ENCODE measurements around the gene TMTC1. TPM values are rescaled to one million over a fixed set of nuclear protein-coding genes. Genes with fewer than 3 reads are reported as not detected.
"Not testable (repeated sequence)": the region's sequence is repeated elsewhere in the genome, so short reads cannot be mapped to it uniquely, and the experiment has no call there.

The TMTC1 gene
- total and polyA plus RNA-seq, 8 donors: 1.2 to 5.1 (median 2.8) TPM

DNA sequence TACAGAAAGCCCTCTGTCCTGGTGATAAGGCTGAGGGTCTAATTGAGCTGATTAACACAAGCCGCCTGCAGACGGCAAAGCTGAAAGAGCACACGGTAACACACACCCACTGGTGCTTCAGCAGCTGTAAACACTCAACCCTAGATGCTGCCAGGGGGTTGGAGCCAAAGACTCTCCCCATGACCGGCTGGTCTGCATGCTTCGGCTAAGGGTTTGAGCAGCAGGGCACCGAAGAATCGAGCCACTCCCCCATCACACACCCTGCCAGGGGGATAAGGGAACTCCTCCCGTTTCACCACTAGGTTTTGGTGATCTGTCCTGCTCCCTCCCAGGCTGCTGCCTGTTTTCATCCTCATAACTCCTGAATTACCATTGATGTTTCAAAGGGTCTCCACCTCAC lies 145.2 kb downstream of the TMTC1 start:
- Histone ChIP-seq H3K9me3 (no peaks in the 10 kb centered on the region), H3K27me3 (no peaks in the 10 kb centered on the region), H3K4me3 (no peak overlapping the region), H3K4me1 (no peaks in the 10 kb centered on the region), H3K27ac (no peak overlapping the region), H3K36me3 (no peaks in the 10 kb centered on the region)
- DNase-seq (no peak), ATAC-seq (no peak), FAIRE-seq (no peak)
- intact Hi-C loops (cut with DNase I): no loop called here
- TF ChIP-seq, protein P1, sequence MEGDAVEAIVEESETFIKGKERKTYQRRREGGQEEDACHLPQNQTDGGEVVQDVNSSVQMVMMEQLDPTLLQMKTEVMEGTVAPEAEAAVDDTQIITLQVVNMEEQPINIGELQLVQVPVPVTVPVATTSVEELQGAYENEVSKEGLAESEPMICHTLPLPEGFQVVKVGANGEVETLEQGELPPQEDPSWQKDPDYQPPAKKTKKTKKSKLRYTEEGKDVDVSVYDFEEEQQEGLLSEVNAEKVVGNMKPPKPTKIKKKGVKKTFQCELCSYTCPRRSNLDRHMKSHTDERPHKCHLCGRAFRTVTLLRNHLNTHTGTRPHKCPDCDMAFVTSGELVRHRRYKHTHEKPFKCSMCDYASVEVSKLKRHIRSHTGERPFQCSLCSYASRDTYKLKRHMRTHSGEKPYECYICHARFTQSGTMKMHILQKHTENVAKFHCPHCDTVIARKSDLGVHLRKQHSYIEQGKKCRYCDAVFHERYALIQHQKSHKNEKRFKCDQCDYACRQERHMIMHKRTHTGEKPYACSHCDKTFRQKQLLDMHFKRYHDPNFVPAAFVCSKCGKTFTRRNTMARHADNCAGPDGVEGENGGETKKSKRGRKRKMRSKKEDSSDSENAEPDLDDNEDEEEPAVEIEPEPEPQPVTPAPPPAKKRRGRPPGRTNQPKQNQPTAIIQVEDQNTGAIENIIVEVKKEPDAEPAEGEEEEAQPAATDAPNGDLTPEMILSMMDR (IDR thresholded peaks at IDR 0.05): no peak
- 66 to 77% methylated on average over 8 of the region's 8 CpGs for WGBS, 2 donors

DNA sequence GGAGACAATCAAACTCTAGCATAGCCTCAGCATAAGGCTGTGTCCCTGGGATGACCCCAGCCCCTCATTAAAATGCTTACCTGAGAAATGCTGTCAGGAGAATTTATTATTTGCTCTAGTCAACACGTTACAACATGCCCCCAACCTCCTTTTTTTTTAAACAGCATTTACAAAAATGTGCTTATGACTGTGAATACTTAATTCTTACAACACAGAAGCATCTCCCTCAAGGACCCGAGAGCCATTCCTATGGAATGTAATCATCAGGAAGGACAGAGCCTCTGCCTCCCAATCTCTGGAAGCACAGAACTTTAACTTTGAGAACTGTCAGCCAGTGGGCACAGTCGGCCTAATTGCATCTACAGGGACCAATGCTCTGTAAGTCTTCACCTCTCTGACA lies 149.7 kb downstream of the TMTC1 start:
- intact Hi-C loops (cut with DNase I): no loop called here
- H3K9me3 ChIP-seq: no peaks in the 10 kb centered on the region
- 40 to 45% methylated on average over 3 of the region's 3 CpGs for WGBS, 2 donors
- no peaks in the 10 kb centered on the region for H3K4me1 ChIP-seq
- DNase-seq: no peak
- H3K36me3 ChIP-seq: no peaks in the 10 kb centered on the region
- H3K4me3 ChIP-seq: no peak overlapping the region
- no peak for ATAC-seq
- no peak overlapping the region for H3K27ac ChIP-seq
- TF ChIP-seq, protein P1 (IDR thresholded peaks at IDR 0.05): no peak
- no peaks in the 10 kb centered on the region for H3K27me3 ChIP-seq
- no peak for FAIRE-seq

DNA sequence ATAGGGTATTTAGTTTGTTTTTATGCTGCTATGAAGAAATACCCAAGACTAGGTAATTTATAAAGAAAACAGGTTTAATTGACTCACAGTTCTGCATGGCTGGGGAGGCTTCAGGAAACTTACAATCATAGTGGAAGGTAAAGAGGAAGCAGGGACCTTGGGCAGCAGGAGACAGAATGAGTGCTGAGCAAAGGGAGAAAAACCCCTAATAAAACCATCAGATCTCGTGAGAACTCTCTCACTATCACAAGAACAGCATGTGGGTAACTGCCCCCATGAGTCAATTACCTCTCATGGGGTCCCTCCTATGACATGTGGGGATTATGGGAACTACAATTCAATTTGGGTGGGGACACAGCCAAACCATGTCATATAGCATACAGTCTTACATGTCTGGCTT lies 153.6 kb downstream of the TMTC1 start:
- intact Hi-C loops (cut with DNase I); H3K27ac ChIP-seq; H3K4me1 ChIP-seq; ATAC-seq; H3K4me3 ChIP-seq; H3K9me3 ChIP-seq; H3K36me3 ChIP-seq; H3K27me3 ChIP-seq; FAIRE-seq; DNase-seq: not testable (repeated sequence)
- WGBS, 2 donors: 34 to 50% methylated on average over 1 of the region's 1 CpG

DNA sequence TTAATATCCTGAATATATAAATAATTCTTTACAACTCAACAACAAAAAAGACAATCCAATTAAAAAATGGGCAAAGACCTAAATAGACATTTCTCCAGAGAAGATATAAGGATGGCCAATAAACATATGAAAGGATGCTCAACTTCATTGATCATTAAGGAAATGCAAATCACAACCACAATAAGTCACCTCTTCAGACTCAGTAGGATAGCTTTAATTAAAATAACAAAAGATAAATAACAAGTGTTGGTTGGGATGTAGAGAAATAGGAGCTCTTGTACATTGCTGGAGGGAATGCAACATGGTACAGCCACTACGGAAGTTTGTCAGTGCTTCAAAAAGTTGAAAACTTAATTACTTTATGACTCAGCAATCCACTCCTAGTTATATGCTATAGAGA lies 156.5 kb downstream of the TMTC1 start:
- FAIRE-seq: no peak
- TF ChIP-seq, protein P1 (IDR thresholded peaks at IDR 0.05): no peak
- intact Hi-C loops (cut with DNase I): no loop called here
- no peaks in the 10 kb centered on the region for H3K27me3 ChIP-seq
- H3K27ac ChIP-seq: no peak overlapping the region
- H3K4me1 ChIP-seq: no peaks in the 10 kb centered on the region
- no peaks in the 10 kb centered on the region for H3K36me3 ChIP-seq
- WGBS, 2 donors: 73 to 94% methylated on average over 1 of the region's 1 CpG
- no peak for DNase-seq
- no peaks in the 10 kb centered on the region for H3K9me3 ChIP-seq
- ATAC-seq: no peak
- H3K4me3 ChIP-seq: no peak overlapping the region

DNA sequence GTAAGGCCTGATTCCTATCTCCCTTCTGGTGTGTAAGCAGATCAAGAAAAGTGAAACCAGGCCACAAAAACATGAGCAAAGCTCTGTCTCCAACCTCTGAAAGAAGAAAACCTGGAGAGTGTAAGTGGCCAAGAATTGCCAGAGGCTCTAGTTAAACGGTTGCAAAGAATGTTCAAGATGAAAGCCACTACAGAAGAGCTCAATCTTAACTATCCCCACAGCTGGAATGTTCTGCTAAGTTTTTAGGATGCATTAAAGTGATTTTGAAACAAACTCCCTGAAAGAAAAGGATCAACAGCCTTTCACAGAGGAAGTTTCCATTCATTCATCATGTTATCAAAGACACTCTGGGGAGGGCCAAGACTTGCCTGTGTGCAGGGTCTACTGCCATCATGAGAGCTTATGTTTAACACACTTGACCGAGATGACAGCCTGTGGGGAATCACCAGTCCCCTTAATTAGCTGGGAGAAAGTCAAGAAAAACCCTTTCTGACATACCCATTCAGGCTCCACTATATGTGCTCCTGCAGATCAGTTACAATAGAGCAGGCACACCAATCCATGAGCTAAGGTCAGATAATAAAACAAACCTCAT lies 158.3 kb downstream of the TMTC1 start:
- no peaks in the 10 kb centered on the region for H3K9me3 ChIP-seq
- no peak for FAIRE-seq
- no peaks in the 10 kb centered on the region for H3K36me3 ChIP-seq
- ATAC-seq: no peak
- no peak overlapping the region for H3K4me3 ChIP-seq
- H3K27ac ChIP-seq: no peak overlapping the region
- H3K27me3 ChIP-seq: no peaks in the 10 kb centered on the region
- TF ChIP-seq, protein P1 (IDR thresholded peaks at IDR 0.05): no peak
- no peaks in the 10 kb centered on the region for H3K4me1 ChIP-seq
- DNase-seq: no peak
- intact Hi-C loops (cut with DNase I): no loop called here
- WGBS, 2 donors: 38 to 42% methylated on average over 2 of the region's 2 CpGs

Measured in pancreas (tissue), 10 donors.